ENCODE results near the gene MTFP1. TPM values are rescaled to one million over a fixed set of nuclear protein-coding genes. Genes with fewer than 3 reads are reported as not detected.

MTFP1 gene
- total and polyA plus RNA-seq, 2 of the 4 experiments (the other 2 are of a cell fraction), result 7.3 to 7.7 TPM

DNA sequence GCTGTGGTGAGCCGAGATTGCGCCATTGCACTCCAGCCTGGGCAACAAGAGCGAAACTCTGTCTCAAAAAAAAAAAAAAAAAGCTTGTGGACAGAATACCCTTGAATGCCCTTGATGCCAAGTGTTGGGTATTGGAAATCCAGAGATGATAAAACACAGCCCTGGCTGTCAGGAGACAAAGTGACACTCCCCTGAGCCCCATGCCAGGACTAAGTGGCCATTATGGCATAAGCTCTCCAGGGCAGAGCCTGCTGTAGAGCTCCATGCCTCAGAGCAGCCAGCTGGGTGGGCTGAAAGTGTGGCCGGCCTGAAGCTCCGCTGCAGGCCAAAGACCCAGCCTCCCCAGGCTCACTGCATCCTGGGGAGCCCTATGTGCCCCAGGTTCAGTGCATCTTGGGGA lies 43.2 kb upstream of the MTFP1 start:
- ChIA-PET POLR2A (ENCODE audit: unreplicated experiment) (interaction anchor here (1.0 kb wide), 1 partner anchor 13 kb away, joined by 3 read pairs; no protein-coding TSS in a partner anchor), CTCF (no interaction called here)
- in situ Hi-C loops (cut with MboI; ENCODE audit: low sequenced_read_pairs), result no loop called here

More for the DNA sequence above, 43.2 kb upstream of the MTFP1 start:
- Histone ChIP-seq H3K18ac (ENCODE audit: low read depth, low read length) (no peak overlapping the region), H3K9ac (ENCODE audit: low read depth, low read length) (no peak overlapping the region), H2AK5ac (ENCODE audit: low read depth, low read length) (no peak overlapping the region), H2AFZ (replicated peaks; ENCODE audit: low read length, poor library complexity) (no peak overlapping the region), H3K4me2 (ENCODE audit: low read depth, low read length) (no peak overlapping the region), H2BK20ac (ENCODE audit: low read depth, low read length) (no peak overlapping the region), H3K4me3 (ENCODE audit: insufficient read depth, low read depth, low read length) (no peak overlapping the region), H4K91ac (ENCODE audit: insufficient read depth, low read depth, low read length) (no peak overlapping the region), H2AK9ac (replicated peaks; ENCODE audit: low read depth, low read length, poor library complexity) (peak overlapping the region; percentile 28), H4K8ac (ENCODE audit: low read depth in 2 of 2, low read length in 2 of 2) (no peak overlapping the region), H3K9me1 (ENCODE audit: insufficient read depth, low read length) (peaks cover 3% of the 10 kb centered on the region; the same call in 1 of the 2 replicates), H3K27me3 (ENCODE audit: control insufficient read depth, insufficient read depth, low read length) (no peaks in the 10 kb centered on the region), H3K27ac (ENCODE audit: insufficient read depth, low read length) (no peak overlapping the region), H3K56ac (ENCODE audit: extremely low read depth, insufficient read depth, low read length) (no peak overlapping the region), H2BK120ac (ENCODE audit: low read depth, low read length) (no peak overlapping the region), H3K36me3 (ENCODE audit: control insufficient read depth, insufficient read depth, low read length) (peaks cover 52% of the 10 kb centered on the region), H3K4me1 (ENCODE audit: control insufficient read depth, insufficient read depth, low read length) (peaks cover 7% of the 10 kb centered on the region), H4K20me1 (ENCODE audit: insufficient read depth, low read length) (no peaks in the 10 kb centered on the region), H3K9me3 (ENCODE audit: control insufficient read depth, insufficient read depth, low read length) (no peaks in the 10 kb centered on the region), H3K79me1 (ENCODE audit: low read depth in 1 of 2, low read length in 2 of 2) (peaks cover 11 to 13% of the 10 kb centered on the region in 2 experiments), H3K4ac (ENCODE audit: low read depth, low read length) (no peak overlapping the region), H4K5ac (ENCODE audit: low read depth, low read length) (no peak overlapping the region), H3K14ac (replicated peaks; ENCODE audit: low read depth, low read length) (no peak overlapping the region), H3K23ac (ENCODE audit: low read depth, low read length) (no peak overlapping the region), H2BK15ac (ENCODE audit: low read depth, low read length) (no peak overlapping the region), H2BK5ac (ENCODE audit: low read depth, low read length, poor library complexity, severe bottlenecking) (no peak overlapping the region)
- no peak for DNase-seq
- no CpG with 5 or more reads among the region's 5 CpGs for WGBS, 2 experiments (ENCODE audit: extremely low coverage in 2 of 2, insufficient read length in 1 of 2)
- BruUV-seq (replicated peaks), result no TSS peak
- dilution Hi-C loops (cut with HindIII; ENCODE audit: low sequenced_read_pairs, unreplicated experiment) (no loop called here), intact Hi-C loops (cut with micrococcal nuclease) (no loop called here)
- TF ChIP-seq CEBPB (IDR thresholded peaks at IDR 0.05; ENCODE audit: low read depth, low read length) (no peak), FOS (IDR thresholded peaks at IDR 0.05; ENCODE audit: low read depth, low read length) (no peak), CTCF (conservative IDR thresholded peaks at IDR 0.05; ENCODE audit: low read depth, low read length) (no peak), CHD1 (IDR thresholded peaks at IDR 0.05; ENCODE audit: low read depth, low read length) (no peak), MAFK (IDR thresholded peaks at IDR 0.05; ENCODE audit: low read depth, low read length) (no peak), ELK1 (IDR thresholded peaks at IDR 0.05; ENCODE audit: borderline replicate concordance, low read depth, low read length) (no peak), USF2 (IDR thresholded peaks at IDR 0.05; ENCODE audit: low read depth, low read length) (no peak), NFE2L2 (IDR thresholded peaks at IDR 0.05; ENCODE audit: low read depth, low read length) (no peak), RFX5 (IDR thresholded peaks at IDR 0.05; ENCODE audit: low read depth, low read length) (no peak), MAZ (IDR thresholded peaks at IDR 0.05; ENCODE audit: borderline replicate concordance, low read depth, low read length) (no peak), RAD21 (IDR thresholded peaks at IDR 0.05; ENCODE audit: low read length) (no peak), POLR2A (IDR thresholded peaks at IDR 0.05; ENCODE audit: low read depth, low read length) (no peak), MXI1 (IDR thresholded peaks at IDR 0.05; ENCODE audit: borderline replicate concordance, low read depth, low read length) (no peak), RCOR1 (IDR thresholded peaks at IDR 0.05; ENCODE audit: insufficient replicate concordance, low read length) (no peak), SMC3 (IDR thresholded peaks at IDR 0.05; ENCODE audit: low read depth, low read length) (no peak), BHLHE40 (IDR thresholded peaks at IDR 0.05; ENCODE audit: low read depth, low read length) (no peak)
- ATAC-seq (ENCODE audit: low read depth), result no peak
